Stimulated activated CD8-positive, alpha-beta memory T cell treated with anti-CD3 and anti-CD28 coated beads, Interleukin-7, amount 100 ng/mL, for 24 hours (primary cell): Measurements from ENCODE around the gene NIN.
"Not testable (repeated sequence)": the region's sequence is repeated elsewhere in the genome, so short reads cannot be mapped to it uniquely, and the experiment has no call there.

Source experiments
- DNase-seq: peaks from one replicate; pipeline ENCODE4 v3.0.0-alpha.2; 2020; ENCODE audit warnings: low read depth

NIN gene

DNA sequence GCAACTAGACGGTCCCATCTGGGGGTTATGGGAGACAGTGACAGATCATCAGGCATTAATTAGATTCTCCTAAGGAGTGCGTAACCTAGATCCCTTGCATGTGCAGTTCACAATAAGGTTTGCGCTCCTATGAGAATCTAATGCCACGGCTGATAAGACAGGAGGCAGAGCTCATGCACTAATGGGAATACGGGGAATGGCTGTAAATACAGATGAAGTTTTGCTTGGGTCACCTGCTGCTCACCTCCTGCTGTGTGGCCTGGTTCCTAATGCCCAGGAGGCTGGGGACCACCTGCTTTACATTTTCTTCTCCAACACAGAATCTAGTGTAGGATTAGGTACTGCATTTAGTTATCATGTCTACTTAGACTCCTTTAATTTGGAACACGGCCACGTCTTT lies 113.2 kb downstream of the NIN start:
- DNase-seq = no peak

DNA sequence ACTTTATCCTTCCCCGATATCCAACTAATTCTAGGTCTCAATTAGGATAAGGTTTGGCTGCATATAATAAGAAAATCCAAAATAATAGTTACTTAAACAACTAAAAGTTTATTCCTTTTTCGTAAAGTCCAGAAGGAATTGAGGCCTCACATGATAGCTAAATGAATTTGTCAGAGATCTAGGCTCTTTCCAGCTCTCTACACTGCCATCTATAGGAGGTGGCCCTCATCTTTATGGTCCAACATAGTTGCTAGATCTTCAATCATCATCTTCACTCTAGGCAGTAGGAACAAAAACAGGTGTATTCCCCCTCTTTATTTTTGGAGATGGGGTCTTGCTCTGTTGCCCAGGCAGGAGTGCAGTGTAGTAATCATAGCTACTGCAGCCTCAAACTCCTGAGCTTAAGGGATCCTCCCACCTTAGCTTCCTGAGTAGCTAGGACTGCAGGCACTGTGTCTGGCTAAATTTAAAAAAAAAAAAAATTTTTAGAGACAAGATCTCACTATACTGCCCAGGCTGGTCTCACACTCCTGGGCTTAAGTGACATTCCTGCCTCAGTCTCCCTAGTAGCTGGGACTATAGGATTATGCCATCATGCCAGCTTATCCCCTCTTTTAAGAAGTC lies 116.4 kb downstream of the NIN start:
- DNase-seq = no peak

DNA sequence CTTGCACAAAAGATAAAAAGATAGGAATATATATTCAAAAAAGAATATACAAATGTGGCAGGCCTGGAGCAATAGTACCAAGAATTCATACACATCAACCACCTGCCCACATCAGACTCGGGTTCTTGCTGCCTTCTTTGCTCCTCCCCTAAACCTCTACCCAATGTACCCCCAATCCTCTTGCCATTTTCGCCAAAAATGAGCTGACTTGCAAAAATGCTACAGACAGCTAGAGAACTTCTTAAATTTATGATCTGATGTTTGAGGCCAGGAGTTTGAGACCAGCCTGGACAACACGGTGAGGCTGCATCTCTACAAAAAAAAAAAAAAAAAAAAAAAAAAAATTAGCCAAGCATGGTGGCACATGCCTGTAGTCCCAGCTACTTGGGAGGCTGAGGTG lies 119.9 kb downstream of the NIN start:
- DNase-seq = no peak

DNA sequence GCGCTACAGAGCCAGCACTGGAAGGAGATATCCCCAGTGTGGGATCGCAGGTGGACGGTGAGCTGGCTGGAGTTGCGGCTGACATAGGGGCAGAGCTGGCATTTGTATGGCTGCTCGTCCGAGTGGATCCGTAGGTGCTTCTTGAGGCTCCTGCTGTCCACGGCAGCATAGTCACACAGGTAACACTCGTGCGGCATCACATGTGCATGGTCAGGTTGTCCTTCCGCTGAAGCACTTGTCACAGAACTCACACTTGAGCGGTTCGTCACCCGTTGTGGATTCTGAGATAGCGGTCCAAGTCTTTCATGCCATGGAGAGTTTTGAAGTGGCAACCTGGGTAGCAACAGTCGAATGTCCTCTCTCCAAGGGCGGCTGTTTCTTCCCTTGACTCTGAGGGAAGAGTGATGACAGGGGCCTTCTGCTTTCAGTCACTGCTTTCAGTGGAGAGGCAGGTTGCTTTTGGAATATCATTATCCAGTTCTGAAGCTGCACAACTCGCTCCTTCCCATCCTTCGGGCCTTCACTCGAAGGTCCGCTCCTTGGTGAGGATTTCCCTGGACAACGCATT lies 125.9 kb downstream of the NIN start:
- no peak for DNase-seq

DNA sequence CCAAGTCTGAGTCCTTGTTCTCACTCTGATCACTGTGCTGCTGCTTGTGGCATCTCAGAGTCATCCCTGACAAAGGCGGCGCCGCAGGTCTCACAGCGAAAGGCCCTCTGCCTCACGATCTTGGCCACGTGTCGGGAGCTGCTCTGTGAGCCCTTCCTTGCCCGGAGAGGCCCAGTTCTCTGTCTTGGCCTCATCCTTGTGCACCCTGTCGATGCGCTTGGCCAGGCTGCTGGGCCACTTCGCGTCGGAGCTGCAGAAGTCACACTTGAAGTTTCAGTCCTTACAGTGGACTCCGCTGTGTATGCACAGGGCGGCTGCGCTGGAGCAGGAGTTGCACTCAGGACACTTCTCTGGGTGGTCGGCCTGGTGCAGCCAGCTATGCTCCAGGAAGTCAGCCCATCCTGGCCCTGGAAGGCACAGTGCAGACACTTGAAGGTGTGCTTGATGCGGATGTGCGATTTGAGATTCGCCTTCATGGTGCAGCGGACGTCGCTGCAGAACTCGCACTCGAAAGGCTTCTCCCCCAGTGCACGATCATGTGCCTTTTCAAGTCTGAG lies 126.4 kb downstream of the NIN start:
- no peak for DNase-seq

DNA sequence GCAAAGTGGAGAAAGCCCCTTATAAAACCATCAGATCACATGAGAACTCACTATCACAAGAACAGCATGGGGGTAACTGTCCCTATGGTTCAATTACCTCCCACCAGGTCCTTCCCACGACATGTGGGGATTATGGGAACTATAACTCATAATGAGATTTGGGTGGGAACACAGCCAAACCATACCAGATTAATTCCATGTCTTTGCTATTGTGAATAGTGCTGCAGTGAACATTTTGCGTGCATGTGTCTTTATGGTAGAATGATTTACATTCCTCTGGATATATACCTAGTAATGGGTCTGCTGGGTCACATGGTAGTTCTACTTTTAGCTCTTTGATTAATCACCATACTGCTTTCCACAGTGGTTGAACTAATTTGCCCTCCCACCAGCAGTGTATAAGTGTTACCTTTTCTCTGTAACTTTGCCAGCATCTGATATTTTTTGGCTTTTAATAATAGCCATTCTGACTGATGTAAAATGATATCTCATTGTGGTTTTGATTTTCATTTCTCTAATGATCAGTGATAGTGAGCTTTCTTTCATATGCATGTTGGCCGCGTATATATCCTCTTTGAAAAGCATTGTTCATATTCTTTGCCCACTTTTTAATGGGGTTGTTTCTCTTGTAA lies 133.2 kb downstream of the NIN start:
- DNase-seq = no peak

DNA sequence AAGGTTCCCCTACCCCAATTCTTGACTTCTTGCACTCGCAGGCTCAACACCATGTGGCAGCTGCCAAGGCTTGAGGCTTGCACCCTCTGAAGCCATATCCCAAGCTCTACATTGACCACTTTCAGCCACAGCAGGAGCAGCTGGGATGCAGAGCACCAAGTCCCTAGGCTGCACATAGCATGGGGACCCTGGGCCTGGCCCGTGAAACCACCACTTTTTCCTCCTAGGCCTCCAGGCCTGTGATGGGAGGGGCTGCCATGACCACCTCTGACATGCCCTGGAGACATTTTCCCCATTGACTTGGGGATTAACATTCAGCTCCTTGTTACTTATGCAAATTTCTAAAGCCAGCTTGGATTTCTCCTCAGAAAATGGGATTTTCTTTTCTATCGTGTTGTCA lies 136.7 kb downstream of the NIN start:
- DNase-seq = not testable (repeated sequence)

DNA sequence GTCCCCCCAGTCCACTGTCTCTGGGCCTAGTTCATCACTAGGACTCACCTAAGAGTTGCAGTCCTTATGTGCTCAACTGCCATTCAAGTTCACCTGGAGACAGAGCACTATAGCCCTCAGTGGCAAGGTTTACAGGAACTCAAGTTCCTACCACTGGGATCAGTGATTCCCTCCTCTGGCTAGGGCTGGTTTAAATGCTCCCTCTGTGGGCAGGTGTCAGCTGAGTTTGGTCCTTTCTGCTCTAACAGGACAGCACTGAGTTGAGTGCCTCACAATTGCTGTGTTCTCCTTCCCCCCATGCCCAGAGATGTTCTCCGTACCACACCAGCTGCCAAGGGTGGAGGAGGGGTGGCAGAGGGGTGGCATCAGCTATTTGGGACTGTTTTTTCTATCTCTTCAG lies 142.1 kb downstream of the NIN start:
- DNase-seq = no peak

DNA sequence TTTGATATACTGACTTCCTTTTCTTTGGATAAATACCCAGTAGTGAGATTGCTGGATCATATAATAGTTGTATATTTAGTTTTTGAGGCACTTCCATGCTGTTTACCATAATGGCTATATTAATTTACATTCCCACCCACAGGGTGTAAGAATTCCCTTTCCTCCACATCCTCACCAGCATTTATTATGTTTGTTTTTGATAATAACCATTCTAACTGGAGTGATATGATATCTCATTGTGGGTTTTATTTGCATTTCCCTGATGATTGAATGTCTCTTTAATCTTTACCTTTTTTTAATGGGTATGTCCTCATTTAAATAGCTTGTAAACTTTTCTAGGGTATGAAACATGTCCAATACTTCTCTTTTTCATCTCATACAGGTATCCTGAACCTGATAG lies 151.3 kb downstream of the NIN start:
- no peak for DNase-seq

DNA sequence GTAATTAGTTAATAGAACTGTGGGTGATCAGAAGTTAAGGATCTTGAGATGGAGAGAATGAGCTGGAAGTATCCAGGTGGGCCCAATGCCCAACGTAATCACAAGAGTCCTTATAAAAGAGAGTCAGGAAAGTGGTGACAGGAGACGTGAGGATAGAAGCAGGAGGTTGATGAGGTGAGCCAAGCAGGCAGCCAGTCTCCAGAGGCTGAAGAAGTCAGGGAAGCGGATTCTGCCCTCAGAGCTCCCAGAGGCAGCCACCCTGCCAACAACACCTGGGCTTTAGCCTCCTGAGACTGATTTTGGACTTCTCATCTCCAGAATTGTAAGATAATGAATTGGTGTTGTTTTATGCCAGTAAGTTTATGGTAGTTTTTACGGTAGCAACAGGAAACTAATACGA lies 152.8 kb downstream of the NIN start:
- DNase-seq = no peak

DNA sequence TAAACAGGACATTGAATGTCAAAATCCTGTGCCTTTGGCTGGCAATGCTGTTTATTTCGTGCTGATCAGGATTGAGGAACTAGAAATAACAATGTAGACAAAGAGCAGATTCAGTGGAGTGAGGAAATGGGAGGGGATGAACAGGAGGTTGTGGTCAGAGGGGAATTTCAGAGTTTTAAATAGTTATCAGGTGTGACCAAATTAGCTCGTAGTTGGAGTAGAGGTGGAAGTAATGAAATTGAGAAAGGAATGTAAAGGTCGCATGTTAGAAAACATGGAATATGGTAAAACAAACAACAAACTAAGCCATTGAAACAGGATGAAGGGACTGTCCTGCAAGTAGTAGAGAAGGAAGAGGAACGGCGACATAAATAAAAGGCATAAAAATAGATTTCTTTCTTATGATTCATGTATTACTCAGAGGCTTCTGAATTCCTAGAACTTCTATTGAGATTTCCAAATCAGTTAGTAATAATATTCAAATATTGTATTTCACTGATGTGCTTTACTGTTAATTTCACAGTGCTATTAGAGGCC lies 153.4 kb downstream of the NIN start:
- DNase-seq = no peak

DNA sequence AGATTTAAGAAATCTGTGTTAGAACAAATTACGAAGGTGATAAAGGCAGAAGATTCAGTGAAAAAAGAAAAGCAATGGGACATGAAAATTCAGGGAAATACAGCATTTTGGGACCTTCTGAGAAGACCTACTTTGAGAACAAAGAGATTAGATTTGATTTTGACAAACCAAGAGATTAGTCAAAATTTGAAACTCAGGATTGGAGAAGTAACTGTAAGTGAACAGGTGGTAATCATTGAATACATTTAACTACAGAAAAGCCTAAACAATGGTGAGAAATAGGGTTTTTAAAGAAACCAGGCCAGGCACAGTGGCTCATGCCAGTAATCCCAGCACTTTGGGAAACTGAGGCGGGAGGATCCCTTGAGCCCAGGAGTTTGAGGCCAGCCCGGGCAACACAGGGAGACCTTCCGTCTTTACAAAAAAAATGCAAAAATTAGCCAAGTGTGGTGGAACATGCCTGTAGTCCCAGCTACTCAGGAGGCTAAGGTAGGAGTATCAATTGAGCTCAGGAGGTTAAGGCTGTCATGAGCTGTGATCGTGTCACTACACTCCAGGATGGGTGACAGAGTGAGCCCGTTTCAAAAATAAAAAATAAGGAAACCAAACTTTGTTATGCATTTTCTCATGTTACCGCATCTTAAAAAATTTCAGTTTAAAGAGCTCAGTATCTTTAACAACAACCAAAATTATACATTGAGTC lies 154.0 kb downstream of the NIN start:
- no peak for DNase-seq

DNA sequence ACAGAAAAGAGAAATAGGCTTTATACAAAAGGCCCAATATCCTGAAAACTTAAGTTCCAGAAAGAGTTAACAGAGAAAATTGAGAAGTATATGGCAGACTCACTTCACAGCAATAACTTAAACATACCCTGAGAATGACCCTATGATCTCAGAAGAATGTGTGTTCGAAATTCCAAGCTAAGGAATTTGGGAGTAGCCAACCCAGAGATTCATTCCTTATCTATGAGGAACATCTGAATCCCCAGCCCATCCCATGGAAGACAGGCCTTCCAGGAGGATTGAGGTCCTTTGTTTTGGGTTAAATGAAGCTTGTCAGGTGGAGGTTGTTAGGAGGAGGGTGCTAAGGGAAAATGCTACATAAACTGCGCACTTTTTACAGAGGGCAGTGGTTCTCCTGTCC lies 155.4 kb downstream of the NIN start:
- DNase-seq = no peak

DNA sequence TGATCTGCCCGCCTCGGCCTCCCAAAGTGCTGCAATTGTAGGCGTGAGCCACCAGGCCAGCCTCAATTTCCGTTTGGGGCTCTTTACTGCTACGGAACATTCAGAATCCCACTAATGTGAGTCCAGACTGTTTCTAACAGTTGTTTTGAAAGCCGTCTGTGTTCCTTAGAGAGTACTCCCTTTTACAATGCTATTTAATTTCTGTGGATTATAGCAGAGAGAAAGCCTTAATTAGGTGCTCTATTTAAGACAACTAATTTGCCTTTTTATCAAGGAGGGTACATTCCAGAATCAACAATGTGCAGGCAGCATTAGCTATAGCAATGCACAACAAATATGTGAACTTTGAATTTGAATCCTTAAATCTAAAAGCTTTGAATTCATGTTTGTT lies 160.1 kb downstream of the NIN start:
- no peak for DNase-seq

DNA sequence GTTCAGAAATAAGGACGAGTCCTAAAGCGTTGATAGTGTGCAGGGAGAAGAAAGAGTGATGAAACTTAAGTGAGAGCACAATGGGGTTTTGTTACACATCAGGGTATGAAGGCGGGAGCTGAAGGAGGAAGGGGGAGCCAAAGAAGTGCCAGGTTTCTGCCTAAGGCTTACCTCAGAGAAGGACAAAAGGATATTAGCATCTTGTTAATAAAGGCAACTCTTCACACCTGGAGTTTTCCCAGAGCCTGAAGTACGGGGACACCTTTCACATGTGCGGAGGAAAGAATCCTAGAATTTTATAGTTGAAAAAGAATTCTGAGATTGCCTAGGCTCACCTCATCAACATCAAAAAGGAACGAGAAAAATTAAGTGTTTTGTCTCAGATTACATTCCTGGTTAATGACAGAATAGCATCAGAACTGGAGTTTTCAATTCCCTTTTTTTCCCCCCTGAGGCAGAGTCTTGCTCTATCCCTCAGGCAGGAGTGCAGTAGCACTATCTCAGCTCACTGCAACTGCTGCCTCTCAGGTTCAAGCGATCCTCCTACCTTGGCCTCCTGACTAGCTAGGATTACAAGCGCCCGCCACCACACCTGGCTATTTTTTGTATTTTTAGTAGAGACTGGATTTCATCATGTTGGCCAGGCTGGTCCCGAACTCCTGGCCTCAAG lies 160.6 kb downstream of the NIN start:
- no peak for DNase-seq
